ENCODE measurements around the gene FGB. TPM values are rescaled to one million over a fixed set of nuclear protein-coding genes. Genes with fewer than 3 reads are reported as not detected.

Gene FGB
- total and polyA plus RNA-seq, 2 experiments from 2014 or later = not detected

DNA sequence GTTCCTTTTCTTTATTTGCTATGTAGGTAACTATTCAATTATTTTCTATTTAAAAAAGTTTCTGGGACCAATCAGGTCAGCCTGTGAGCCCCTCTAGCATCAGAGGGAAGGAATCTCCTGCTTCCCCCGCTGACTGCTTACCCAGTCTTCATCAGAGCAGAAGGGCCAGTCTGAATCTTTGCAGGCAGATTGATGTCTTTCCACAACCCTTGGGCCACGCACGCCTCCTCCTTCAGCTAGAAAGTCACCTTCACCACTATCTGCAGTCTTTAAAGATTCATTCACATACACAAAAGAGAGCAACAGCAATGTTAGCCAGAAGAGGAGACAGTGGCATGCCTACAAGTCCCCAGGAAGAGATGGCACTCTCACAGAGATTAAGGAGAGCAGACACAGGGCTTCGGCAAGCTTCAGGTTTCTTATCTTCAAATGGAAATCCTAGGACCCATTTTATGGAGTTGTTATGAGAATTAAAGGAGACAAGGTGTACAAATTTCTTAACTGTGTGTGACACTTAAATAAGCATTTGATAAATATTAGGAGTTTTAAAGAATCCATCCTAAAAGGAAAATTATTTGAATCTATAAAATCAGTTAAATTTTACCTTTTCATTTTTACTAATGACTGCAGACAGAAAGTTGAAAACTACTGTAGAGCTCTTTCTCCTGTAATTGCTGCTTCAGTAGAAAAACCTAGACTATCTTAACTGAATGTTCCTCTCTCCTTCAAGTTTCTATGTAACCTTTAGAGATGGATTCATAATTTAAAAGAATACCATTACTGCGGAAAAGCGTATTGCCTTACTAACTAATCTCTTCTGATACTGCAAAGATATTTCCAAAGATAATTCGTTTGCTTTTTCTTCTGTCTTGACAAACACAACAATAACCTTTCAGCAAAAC, 26.7 kb downstream of the FGB start (continued):
- TF ChIP-seq REST (IDR thresholded peaks at IDR 0.05; ENCODE audit: unreplicated experiment) (no peak), NANOG (IDR thresholded peaks at IDR 0.05; ENCODE audit: borderline replicate concordance) (no peak), ZNF114 (CRISPR knock-in tag; IDR thresholded peaks at IDR 0.05) (no peak), POLR2AphosphoS5 (IDR thresholded peaks at IDR 0.05; ENCODE audit: low read depth) (no peak)

GRCh38 chr4:154590329-154591006, 27.7 kb downstream of the FGB start, which contains the start of gene FGA:
Gene FGA, minus strand, starts transcription at chr4:154590742. Its CDS starts 55 bp downstream, at chr4:154590687.
- no peak within 1 kb of the TSS for H3K4me2 ChIP-seq
- Mint-ChIP-seq H3K36me3 (ENCODE audit: low read depth) (no peaks in the 10 kb centered on the region), H3K4me3 (no peak within 1 kb of the TSS), H3K27ac (no peak within 1 kb of the TSS), H3K4me1 (peaks cover 8% of the 10 kb centered on the region), H3K9me3 (no peaks in the 10 kb centered on the region), H3K27me3 (ENCODE audit: insufficient read depth, low read depth, poor library complexity) (no peaks in the 10 kb centered on the region)
- H3K27me3 ChIP-seq (ENCODE audit: insufficient read depth) = no peaks in the 10 kb centered on the region
- no peak within 1 kb of the TSS for H3K27ac ChIP-seq (ENCODE audit: low read depth)
- H3K79me2 ChIP-seq (replicated peaks; ENCODE audit: insufficient read depth) = no peaks in the 10 kb centered on the region
- DNase-seq (ENCODE audit: low spot score) (peak; percentile 50), ATAC-seq (peak; percentile 76)
- H3K9me2 ChIP-seq (ENCODE audit: insufficient read depth) = no peaks in the 10 kb centered on the region; the same call in 1 of the 2 replicates
- no peak within 1 kb of the TSS; the same call in 1 of the 2 replicates for H2AFZ ChIP-seq
- no peaks in the 10 kb centered on the region for H3K4me1 ChIP-seq (ENCODE audit: insufficient read depth)
- H3F3A ChIP-seq (replicated peaks; ENCODE audit: low read depth) = no peaks in the 10 kb centered on the region
- H4K20me1 ChIP-seq (replicated peaks; ENCODE audit: insufficient read depth) = no peaks in the 10 kb centered on the region
- H3K36me3 ChIP-seq (ENCODE audit: insufficient read depth) = no peaks in the 10 kb centered on the region
- no peak within 1 kb of the TSS for H3K4me3 ChIP-seq
- TF ChIP-seq ZNF462 (CRISPR knock-in tag; IDR thresholded peaks at IDR 0.05) (no peak), ETS1 (IDR thresholded peaks at IDR 0.05) (no peak), ZNF331 (CRISPR knock-in tag; IDR thresholded peaks at IDR 0.05; ENCODE audit: low read depth) (no peak), ZNF114 (CRISPR knock-in tag; IDR thresholded peaks at IDR 0.05) (no peak), STAT1 (IDR thresholded peaks at IDR 0.05; ENCODE audit: unreplicated experiment) (no peak), EZH2 (IDR thresholded peaks at IDR 0.05; ENCODE audit: low read depth, unreplicated experiment) (no peak)
- TF ChIP-seq, protein P1, sequence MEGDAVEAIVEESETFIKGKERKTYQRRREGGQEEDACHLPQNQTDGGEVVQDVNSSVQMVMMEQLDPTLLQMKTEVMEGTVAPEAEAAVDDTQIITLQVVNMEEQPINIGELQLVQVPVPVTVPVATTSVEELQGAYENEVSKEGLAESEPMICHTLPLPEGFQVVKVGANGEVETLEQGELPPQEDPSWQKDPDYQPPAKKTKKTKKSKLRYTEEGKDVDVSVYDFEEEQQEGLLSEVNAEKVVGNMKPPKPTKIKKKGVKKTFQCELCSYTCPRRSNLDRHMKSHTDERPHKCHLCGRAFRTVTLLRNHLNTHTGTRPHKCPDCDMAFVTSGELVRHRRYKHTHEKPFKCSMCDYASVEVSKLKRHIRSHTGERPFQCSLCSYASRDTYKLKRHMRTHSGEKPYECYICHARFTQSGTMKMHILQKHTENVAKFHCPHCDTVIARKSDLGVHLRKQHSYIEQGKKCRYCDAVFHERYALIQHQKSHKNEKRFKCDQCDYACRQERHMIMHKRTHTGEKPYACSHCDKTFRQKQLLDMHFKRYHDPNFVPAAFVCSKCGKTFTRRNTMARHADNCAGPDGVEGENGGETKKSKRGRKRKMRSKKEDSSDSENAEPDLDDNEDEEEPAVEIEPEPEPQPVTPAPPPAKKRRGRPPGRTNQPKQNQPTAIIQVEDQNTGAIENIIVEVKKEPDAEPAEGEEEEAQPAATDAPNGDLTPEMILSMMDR (conservative IDR thresholded peaks at IDR 0.05; ENCODE audit: low read depth in 2 of 2) = no peak

Measured in GM23338 (cell line).